GM10248 (cell line): Measurements from ENCODE around the gene IGF2BP2.

ENCODE experiments used
- CTCF ChIA-PET: fragments of 300-600 bp; sonication (Branson Sonifier 250); formaldehyde crosslinking; extraction: SDS; loops from one replicate; lab custom pipeline; 2021; ENCODE audit warnings: antibody characterized with exemption; lab: Yijun Ruan, JAX
- POLR2A ChIA-PET: fragments of 350-650 bp; sonication (Branson Sonifier 250); formaldehyde crosslinking; extraction: SDS; loops from one replicate; lab custom pipeline; 2020; ENCODE audit warnings: antibody characterized with exemption; lab: Yijun Ruan, JAX
- DNase-seq: peaks from one replicate; pipeline ENCODE4 v3.0.0; 2012; ENCODE audit errors: extremely low spot score
- TF ChIP-seq, protein P1 (sequence below): IDR thresholded peaks from 2 replicates; pipeline ENCODE4 v1.5.1; 2012; ENCODE audit warnings: mild to moderate bottlenecking, low read depth; ENCODE audit errors: extremely low read depth, missing control alignments, control extremely low read depth

IGF2BP2 gene

DNA sequence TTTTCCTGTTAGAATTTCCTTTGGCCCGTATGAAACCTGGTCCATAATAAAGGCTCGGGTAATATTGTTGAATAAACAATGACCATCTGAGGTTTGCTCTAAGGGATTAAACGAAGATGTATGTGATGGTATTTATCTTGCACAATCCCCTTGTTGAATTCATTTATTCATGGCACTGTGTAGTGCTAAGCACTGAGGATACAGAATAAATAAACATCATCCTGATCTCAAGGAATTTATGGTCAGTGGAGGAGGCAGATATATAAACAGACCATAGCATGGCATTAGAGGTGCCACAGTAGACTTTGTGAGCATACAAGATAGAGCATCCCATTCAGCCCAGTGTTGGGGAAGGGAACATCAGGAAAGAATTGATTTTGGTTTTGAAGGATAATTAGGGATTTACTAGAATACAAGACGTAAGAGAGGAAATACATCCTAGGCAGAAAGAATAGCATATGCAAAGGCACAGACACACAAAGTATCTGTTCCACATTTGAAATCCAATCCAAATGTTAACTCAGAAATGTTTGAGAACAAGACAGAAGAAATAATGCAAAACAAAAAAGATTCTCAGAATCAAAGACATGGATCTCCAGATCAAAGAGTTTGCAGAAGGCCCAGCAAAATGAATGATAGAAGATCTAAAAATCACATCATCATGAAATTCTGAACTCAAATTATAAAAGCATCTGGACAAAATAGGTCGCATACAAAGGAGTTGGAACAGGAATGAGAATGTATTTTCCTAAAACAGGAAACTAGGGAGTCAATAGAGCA, 5.4 kb upstream of the IGF2BP2 start:
- TF ChIP-seq, protein P1, sequence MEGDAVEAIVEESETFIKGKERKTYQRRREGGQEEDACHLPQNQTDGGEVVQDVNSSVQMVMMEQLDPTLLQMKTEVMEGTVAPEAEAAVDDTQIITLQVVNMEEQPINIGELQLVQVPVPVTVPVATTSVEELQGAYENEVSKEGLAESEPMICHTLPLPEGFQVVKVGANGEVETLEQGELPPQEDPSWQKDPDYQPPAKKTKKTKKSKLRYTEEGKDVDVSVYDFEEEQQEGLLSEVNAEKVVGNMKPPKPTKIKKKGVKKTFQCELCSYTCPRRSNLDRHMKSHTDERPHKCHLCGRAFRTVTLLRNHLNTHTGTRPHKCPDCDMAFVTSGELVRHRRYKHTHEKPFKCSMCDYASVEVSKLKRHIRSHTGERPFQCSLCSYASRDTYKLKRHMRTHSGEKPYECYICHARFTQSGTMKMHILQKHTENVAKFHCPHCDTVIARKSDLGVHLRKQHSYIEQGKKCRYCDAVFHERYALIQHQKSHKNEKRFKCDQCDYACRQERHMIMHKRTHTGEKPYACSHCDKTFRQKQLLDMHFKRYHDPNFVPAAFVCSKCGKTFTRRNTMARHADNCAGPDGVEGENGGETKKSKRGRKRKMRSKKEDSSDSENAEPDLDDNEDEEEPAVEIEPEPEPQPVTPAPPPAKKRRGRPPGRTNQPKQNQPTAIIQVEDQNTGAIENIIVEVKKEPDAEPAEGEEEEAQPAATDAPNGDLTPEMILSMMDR, result no peak
- DNase-seq, result no peak
- POLR2A ChIA-PET, result no interaction called here
- CTCF ChIA-PET, result no interaction called here

DNA sequence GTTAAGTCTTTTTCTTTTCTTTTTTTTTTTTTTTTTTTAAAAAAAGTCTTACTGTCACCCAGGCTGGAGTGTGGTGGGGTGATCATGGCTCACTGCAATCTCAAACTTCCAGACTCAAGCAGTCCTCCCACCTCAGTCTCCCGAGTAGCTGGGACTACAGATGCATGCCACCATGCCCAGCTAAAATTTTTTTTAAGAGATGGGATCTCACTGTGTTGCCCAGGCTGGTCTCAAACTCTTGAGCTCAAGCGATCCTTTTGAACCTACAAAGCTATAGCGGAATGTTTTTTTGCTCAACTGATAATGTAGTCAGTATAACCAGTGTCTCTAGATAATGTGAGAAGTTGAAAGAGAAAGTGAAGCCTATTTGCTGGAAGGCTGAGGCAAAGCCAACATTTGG, 3.9 kb upstream of the IGF2BP2 start:
- POLR2A ChIA-PET, result no interaction called here
- DNase-seq, result no peak
- TF ChIP-seq, protein P1, result no peak
- CTCF ChIA-PET, result interaction anchor here (0.6 to 1.1 kb wide), 3 partner anchors 61 to 151 kb away, joined by 3 read pairs; no protein-coding TSS in a partner anchor

DNA sequence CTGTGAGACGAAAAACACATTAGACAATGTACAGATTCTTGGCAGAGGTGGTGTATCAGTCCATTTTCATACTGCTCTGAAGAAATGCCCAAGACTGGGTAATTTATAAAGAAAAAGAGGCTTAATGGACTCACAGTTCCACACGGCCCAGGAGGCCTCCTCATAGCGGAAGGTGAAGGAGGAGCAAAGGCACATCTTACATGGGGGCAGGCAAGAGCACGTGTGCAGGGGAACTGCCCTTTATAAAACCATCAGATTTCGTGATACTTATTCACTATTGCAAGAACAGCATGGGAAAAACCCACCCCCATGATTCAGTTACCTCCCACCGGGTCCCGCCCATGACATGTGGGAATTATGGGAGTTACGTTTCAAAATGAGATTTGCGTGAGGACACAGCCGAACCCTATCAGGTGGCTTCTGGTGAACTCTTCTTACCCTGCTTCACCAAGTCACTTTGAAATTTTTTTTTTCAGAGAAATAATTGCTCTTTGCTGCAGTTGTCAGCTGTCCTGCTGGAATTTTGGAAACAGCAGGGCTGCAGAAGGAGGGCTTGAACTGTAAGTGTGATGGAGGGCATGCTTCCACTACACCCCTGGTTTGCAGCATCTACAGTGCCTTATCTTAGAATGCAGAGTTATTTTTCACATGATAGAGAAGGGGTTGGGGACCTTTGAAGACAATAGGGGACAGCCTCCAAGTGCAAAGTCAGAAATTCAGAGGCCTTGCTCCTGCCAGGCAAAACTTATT, 2.9 kb upstream of the IGF2BP2 start:
- no peak for DNase-seq
- POLR2A ChIA-PET, result no interaction called here
- CTCF ChIA-PET, result interaction anchor here (0.6 to 1.1 kb wide), 3 partner anchors 60 to 150 kb away, joined by 3 read pairs; no protein-coding TSS in a partner anchor
- TF ChIP-seq, protein P1, result no peak

DNA sequence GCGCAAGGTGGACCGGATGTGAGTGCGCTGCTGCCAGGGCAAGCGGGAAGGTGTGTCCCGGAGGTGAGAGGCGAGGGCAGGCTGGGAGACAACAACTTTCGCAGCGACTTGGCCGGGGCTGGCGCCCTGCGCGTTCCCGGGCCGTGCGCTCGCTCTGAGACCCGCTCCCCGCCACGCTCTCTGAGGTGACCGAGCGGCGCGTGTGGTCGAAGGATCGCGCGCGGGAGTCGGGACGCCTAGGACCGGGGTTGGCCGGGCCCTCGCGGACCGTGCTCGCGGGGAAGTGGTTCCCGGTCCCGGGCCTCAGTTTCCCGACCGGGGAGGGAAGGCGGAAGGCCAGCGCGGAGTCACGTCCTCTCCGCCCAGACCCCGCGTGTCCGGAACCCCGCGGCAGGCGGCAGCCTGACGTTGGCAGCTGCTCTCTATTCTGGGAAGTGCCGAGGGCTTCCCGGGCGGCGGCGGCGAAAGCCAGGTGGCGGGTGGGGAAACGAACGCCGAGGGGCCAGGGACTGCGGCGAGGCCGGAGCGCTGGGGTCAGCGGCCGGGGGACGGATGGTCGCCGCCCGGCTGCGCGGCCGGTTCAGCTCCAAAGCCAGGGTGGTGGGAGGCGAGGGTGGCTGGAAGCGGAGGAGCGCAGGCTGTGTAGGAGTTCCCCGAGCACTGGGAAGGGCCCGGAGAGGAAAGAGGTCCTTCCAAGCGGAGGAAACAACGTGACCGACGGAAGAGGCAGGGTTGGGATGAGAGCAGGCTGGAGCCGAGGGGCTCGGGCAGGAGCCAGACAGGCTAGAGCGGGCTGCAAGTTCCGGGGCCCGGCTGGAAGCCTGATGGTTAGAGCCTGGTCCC, 1.0 kb upstream of the IGF2BP2 start:
- ChIA-PET POLR2A (no interaction called here), CTCF (interaction anchor here (1.5 kb wide), 1 partner anchor 165 kb away, joined by 4 read pairs; no protein-coding TSS in a partner anchor)
- TF ChIP-seq, protein P1, result no peak
- DNase-seq, result peak; percentile 60

DNA sequence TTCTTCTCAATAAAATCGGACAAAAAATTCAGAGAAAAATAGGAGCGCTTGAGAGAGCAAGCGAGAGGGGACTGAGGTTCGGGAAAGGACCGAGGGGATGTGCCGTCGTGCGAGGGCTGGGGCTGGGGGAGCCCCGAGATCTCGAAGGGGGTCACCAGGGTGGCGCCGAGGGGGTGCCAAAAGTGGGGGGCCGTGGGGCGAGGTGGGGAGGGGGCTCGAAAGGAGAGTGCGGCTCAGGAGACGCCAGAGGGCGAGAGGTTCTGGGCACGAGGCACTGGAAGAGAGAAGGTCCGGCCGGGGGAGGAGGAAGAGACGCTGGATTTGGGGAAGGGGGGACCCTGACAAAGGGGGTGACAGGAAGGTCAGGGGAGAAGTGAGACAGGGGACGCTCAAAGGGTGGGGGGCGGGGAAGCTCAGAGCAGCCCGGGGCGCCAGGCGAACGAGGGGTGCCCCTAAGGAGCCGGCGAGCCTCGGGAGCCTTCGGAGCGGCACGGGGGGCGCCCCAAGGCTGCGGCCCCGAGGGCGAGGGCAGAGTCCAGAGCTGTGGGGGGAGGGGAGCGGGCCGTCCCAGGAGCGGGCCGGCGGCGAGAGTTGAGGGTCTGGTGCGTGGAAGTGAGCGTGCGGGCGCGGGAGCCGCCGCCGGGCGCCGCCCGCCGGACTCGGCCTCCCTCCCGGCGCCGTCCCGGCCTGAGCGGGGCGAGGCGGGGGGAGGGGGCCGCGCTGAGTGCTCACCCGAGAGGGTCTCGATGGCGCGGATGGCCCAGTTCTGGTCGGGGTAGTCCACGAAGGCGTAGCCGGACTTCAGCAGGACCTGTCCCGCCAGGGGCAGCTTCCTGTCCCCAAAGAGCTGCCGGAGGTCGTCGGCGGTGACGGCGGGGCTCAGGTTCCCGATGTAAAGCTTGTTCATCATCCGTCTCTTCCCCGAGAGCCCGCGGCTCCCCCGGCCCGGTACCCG, 514 bp downstream of the IGF2BP2 start:
- ChIA-PET POLR2A (no interaction called here), CTCF (interaction anchor here (1.0 kb wide), 1 partner anchor 56 kb away, joined by 3 read pairs; no protein-coding TSS in a partner anchor)
- TF ChIP-seq, protein P1, result no peak
- DNase-seq, result peak; percentile 32
